GM18502 (cell line): ENCODE measurements around the gene ZMYM2.
A peak's percentile ranks its signal among the peaks of the same experiment; 100 is the strongest.

Experiments
- ATAC-seq: cut with Tn5 transposase; IDR thresholded peaks from one replicate; pipeline ENCODE4 v1.9.1; 2021; ENCODE audit warnings: mild to moderate bottlenecking; ENCODE audit not compliant: unreplicated experiment, poor library complexity

Gene ZMYM2

DNA sequence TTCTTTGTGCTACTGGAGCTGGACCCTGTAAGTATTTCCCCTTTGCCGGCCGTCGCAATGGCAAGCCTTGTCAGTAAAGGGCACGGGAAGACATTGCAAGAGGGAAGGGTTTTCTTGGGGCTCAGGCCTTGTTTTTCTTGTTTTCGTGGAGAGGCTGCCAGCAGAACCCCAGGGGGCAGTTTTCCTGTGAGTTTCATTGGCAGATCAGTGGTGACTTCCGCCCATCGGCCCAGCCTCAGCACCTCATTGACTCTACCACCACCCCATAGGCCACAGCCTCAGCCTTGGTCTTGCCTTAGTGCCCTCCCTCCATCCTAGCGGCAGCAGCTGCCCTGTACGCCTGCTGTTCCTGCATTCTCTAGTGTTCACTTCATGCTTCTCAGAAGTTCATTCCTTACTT is 140.8 kb downstream of the ZMYM2 start:
- no peak for ATAC-seq

DNA sequence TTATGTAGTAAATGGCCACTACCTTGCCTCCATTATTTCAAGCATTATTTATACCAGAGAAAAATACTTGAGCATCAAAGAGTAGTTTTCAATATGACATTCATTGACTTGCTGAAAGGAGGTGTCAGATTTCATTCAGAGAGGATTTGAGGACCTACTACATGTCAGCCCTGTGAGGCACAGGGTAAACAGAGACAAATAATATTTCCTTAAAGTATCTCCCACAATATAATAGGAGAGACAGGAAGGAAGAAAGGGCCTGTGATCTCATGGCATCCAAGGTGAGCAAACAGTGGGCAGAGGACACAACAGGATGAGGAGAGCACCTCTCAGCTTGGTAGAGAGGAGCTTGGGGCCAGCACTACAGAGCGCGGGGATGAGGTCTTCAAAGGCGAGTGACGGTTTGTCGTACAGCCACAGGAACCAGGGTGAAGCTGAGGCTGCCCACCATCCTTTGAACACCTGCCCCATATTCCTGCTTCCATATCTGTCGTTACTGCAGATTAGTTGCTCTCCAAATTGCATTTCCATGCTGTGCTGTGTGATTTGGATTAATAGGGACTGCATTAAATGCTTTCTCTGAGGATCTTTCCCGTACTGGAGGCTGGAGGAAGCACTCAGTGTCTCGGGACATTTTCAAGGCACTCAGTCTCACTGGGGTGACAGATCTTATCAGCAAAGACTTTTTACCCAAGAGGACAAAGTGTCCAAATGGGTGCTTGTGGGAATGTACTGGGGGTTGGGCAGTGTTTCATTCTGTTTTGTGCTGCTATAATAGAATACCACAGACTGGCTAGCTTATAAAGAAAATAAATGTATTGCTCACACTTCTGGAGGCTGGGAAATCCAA is 143.2 kb downstream of the ZMYM2 start:
- ATAC-seq = no peak

DNA sequence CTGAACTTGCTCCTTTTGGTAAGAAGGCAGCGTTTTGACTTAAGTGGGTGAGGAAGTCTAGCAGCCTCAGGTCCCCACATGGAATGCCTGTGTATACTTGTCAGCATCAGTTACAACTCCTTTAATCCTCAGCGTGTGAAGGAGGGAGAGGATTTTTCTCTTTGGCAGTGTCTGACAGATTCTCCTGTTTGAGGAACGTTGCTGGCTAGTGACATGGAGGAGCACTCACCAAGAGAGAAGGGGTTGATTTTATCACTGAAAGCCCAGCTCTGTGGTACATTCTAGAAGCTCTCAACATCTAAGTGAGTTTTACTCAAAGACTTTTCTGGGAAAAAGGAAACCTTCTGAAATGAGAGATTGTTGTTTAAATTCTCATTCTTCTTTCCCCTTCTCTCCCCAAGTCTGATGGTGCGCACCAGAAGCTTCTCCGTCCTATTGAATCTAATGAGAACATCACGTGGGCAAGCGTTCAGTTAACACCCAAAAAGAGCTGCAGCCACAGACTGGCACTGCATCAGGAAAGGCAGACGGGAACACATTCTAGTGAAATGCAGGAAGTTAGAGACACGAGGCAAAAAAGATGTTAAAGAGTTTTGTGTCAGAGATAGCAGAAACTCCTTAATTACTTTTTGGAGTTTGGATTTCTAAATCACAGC is 144.1 kb downstream of the ZMYM2 start:
- no peak for ATAC-seq

DNA sequence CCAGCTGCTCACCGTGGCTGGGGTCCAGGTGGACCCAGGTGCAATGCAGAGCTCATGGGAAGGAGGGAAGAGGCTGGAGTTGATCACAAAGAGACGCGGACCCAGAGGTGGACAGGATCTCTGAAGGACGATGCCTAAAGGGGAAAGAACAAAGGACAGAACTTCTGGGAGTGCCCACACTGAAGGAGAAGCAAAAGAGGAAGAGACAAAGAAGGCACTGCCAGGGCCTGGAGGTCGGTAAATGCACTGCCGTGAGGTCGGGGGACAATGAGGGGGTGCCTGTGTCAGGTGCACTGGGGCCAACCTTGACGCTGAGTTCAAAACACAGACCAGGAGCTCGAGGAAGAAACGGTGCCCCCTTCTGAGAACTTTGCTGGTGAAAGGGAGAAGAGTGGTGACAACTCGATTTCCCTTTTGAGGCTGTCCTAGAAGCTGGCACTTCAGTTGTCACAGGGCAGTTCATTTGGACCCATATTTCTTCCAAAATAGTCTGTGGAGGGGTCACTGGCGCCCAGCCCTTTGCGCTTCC is 146.7 kb downstream of the ZMYM2 start:
- ATAC-seq = no peak

DNA sequence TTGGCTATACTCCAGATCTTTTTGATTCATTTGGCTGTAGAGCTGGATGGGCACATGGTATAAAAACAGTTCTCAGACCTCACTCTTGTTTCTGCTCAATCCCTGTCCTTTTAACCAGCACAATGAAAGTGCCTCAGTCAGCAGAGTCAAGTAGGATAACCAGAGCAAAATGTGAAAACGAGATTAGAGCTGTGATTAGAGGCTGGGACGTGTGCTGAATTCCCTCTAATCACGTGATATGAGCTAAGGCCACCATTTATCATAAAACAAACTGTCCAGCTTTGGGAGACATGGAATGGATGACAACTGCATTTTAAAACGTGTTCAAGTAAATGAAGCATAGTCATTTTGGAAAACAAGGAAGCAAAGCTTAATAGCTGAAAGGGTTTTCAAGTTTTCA is 148.2 kb downstream of the ZMYM2 start:
- no peak for ATAC-seq

DNA sequence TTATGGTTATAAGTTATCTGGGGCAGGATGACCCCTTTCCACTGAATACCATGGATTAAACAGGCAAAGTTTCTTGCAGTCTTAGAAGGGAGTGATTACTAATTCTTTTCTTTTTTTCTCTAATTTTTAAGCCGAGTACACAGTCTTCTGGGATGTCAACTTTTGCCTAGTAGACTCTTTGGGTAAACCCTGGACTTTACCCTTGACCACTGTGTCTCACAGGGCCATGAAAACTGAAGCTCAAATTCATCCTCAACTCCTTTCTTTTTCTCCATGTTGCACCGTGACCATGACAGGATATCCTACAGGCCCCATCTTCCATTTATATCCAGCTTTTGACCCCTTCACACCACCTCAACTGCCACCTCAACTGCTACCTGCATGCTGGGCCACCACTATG is 150.5 kb downstream of the ZMYM2 start:
- no peak for ATAC-seq

DNA sequence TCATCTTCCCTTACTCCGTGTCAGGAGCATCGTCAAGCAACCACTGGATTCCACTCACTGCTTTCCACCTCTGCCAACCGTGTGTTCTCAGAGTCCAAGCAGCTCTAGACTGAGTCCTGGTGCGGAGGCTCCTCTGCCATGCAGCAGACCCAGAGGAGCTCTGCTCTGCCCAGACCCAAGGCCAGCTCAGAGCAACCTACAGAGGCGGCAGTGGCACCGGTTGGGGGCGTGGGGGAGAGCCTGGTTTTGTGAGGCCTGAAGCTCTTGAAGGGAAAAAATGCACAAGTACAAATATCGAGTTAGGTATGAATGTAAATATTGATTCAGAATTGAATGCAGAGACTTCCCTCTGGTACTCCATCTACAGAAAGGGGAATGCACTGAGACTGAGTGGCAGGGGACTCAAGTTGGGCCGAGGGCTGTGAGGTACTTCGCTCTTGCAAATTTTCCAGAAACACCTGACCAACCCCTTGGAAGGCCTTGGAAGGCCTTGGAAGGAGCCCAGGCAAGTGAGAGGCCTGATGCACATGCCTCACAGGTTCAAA is 155.6 kb downstream of the ZMYM2 start:
- ATAC-seq = no peak

DNA sequence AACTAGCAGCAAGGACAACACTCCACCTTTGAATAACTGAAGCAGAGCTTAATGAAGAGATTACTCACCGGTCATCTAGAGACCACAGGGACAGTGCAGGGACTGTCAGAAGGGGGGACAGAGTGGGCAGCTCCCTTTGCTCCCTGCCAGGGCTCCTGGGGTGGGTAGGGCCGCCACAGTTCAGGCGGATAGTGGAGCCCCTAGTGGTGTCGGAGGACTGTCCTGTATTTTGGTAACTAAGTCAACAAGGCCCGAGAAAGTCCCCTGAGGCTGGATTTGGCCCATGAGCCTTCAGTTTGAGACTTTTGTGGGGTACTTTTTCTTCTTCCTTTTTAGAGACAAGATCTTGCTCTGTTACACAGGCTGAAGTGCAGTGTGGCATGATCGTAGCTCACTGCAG is 157.7 kb downstream of the ZMYM2 start:
- ATAC-seq = no peak

DNA sequence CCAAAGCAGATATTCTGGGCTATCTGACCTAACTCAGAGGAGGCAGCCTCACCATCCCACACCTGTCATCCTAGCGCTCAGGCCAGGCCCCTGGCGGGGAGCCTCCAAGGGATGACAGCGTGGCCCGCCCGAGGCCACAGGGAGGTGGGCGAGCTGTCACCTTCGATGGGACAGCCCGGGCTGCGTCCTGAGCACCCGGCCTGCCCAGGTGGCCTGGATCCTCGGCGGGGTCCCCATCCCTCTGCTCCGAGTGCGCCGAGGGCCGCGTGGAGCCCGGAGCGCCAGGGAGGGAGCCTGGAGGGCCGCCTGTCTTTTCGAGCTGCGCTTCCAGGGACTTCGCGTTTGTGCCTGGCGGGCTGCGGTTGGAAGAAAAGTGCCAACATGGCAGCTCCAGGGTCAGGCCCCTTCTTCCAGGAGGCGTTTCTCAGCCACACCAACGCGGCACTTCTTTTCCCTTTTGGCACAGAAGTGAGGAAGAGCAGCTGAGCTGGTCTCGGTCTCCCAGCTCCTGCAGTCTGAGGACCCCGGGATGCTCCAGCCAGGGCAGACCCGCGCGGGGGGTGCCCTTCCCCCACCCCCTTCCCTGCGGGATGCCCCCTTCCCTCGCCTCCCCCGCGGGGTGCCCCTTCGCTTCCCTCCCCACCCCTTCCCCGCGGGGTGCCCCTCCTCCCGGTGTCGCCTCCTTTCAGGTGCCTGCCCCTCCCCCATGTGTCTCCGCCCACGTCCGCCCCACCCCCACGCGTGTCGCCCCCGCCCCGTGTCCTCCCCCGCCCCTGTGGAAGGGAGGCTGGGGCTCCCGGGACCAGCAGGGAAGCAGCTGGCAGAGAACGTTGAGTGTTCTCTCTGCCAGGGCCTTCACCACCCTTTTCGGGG is 160.0 kb downstream of the ZMYM2 start:
- peak; percentile 49 for ATAC-seq

DNA sequence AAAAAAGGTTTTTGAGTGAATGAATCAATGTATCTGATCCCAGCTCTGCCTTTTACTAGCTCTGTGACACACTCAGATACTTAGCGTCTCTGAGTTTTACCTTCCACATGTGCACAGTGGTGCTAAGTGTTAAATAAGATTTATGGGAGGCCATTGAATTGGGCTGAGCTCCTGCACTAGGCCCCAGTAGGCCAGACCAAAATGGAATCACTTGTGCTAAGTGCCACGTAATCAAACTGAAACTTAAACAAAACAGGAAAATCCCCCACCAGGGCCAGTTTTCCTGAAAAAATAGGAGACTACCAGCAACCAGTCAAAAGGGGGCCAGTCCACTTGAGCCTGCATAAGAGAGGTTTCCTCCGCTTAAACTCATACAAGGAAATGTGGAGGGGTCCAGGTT is 161.4 kb downstream of the ZMYM2 start:
- no peak for ATAC-seq

DNA sequence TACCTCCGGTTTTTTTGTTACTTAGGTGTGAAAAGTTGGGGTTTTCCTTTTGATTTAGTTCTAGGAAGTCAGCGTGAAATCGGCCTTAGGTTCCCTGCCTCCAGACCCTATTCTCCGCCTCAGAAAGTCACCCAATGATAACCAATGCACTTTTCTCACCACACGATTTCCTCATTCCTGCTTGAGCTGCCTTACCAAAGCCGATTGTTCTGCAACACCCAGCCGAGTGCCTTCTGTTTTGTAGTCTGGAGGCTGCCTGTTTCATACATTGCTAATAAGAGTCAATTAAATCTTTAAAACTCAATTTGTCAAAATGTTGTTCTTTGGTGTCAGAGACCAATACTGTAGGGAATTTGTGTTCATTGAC is 162.6 kb downstream of the ZMYM2 start:
- no peak for ATAC-seq

DNA sequence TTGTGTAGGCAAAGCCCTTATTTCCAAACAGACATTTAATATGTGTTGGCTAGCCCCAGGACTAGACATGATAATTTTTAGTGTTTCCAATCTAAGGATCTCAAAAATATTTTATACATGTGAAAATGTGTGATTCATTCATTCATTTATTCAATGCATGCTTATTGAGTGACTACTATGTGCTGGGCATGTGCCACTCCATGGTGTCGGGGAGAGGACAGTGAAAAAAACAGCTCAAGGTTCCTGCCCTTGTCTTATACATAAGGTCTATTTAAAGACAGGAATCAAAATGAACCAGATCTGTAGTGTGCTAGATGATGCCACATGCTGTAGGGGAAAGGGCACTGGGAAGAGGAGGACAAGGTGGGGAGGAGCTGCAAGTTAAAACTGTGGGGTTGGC is 165.8 kb downstream of the ZMYM2 start:
- no peak for ATAC-seq

DNA sequence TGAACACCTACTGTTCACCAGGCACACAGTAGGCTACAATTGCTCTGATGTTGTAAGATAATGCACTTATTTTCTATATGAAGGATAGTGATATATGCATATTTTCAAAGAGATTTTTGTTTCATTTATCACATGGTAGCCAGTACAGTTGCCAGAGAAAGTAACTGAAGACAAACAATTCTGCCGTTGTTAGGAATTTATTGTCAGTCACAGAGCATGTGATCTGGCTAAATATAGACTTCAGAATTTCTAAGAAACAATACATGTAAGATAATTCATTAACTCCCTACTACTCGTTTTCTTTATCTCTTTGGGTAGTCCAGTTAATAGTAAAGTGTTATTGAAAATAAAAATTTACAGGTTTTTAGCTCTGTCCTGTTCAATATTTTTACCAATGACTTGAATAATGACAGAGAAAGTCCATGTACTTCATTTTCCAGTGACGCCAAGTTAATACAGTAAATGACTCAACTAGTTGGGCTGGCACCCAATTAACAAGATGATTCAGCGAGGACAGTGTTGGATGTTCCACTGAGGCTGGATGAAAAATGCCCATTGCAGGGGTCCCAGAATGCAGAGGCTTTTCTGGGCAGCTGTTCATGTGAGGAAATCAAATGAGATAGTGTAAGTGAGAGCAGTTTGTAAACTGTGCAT is 166.7 kb downstream of the ZMYM2 start:
- no peak for ATAC-seq

DNA sequence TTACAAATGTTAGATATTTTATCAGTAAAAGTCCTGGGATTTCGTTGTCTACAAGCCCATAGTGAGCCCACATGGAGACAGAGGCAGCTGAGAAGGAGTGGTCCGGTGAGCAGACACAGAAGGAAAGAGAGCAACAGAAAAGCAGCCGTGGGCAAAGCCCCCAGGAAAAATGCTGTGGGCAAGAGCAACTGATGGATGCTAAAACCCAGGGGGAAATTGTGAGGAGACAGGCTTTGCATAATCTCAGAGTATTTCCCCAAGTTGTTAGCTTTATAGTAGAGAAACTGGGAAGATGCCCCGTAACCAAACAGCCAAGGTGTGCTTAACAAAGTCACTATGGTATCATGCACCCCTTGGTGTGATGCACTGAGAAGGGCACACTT is 167.2 kb downstream of the ZMYM2 start:
- ATAC-seq = no peak

DNA sequence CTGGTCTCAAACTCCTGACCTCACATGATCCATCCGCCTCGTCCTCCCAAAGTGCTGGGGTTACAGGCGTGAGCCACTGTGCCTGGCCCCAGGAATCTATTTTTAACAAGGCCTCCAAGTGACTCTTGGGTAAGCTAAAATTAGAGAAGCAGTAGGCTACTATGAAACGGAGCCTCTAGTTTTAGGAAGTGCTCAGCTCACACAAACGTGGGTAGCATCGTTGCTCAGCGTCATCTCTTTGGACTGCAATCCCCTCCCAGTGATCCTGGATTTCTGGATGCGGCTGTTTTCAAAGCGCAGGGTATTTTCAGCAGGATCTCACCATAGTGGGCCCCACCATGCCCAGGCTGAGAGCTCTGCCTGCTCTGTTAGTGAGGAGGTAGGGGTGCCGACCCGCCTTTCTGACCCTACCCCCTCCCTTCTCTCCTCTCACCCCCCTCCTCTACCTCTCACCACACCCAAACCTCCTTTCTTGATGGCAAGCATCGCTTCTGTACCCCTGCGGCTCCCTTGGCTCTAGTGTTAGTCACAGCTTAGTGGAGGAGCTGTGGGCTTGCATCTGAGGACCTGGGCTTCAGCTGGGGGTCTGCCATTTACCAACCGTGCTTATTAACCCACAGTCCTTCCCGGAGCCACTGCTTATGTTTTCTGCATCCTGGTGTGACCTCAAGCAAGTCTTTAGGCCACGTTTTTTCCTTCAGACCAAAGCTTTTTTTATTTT is 168.2 kb downstream of the ZMYM2 start:
- ATAC-seq = no peak

DNA sequence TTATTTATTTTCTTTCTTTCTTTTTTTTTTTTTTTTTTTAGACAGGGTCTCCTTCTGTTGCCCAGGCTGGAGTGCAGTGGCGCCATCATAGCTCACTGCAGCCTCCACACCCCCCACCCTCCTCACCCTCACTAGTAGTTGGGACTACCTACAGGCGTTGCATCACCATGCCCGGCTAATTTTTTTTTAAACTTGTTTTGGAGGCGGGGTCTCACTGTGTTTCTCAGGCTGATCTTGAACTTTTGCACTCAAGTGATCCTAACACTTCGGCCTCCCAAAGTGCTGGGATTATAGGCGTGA is 168.7 kb downstream of the ZMYM2 start:
- peak; percentile 31 for ATAC-seq

DNA sequence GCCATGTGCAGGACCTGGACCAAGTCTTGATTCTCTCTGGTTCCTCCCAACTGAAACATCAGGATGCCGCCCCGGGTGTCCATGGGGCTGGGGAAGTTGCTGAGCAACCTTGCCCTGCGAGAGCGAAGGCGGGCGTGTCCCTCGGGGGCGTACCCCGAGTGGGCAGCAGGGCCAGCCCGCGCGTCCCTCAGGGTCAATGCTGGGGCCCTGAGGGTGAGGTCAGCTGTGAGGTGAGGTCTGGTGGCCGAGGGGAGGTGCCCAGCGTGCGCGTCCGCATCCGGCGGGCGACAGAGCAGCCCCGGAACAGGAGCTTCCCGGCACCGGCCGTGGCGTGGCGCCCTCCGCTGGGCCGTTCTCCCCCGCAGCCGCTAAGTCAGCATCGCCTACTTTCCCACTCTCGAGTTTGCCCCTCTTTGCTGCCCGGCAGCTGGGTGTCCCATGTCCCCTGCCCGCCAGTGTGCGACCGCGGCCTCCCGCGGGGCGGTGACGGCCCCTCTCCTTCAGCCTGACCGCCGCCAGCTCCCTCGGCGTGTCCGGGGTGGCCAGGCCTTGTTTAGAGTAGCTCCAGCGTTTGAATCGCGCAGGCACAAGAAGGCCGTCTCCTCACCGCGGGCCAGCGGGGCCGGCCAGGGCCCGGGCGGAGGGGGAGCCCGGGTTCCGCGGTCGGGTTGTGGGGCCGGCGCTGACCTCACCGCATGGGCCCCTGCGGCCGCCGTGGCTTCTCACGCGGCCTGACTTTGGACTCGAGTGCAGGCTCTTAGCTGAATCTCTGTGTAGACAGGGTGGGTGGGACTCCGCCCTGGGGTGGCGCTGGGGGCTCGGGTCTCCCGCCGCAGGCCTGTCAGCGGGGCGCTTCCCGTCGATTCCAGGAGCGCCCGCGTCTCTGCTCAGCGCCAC is 169.3 kb downstream of the ZMYM2 start:
- ATAC-seq = peak; percentile 79

DNA sequence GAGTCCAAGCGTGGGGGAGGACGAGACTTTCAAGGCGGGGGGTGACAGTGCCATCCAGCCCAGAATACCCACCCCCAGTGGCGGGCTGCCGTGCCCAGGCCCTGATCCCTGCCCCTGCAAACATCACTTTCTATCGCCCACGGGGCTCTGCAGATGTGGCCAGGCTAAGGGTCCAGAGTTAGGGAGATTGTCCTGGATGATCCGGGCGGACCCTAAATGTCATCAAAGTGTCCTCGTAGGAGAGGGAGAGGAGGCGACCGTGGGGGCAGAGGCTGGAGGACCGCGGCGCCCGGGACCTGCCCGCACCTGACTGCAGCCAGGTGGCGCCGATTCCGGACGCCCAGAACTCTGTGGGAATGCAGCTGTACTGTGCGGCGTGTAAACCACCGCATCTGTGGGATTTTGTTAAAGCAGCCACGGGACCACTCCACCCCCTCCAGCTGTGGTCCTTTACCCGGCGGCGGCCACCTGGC is 170.0 kb downstream of the ZMYM2 start:
- no peak for ATAC-seq

DNA sequence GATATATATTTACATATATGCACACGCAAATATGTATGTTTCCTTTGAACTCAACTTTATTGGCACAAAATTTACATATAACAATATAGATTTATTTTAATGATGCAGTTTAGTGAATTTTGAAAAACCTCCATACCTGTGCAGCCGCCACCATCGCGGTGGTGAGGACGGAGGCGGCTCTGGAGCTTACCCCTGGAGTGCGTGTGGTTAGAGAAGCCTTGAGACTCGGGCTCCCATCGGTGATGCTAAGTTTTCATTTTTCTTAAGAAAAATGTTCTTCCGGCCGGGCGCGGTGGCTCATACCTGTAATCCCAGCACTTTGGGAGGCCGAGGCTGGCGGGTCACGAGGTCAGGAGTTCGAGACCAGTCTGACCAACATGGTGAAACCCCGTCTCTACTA is 170.5 kb downstream of the ZMYM2 start:
- ATAC-seq = no peak
